GM12873 (cell line): Measurements from ENCODE around the gene AACS.

ENCODE experiments used
- CTCF ChIP-seq: IDR thresholded peaks from 2 replicates; pipeline ENCODE4 v1.5.1; 2012; ENCODE audit warnings: low read depth, mild to moderate bottlenecking, moderate library complexity, low read length, control low read depth; ENCODE audit not compliant: insufficient read depth; ENCODE audit errors: missing control alignments

The AACS gene

GRCh38 chr12:125124320-125124966 is 59.2 kb downstream of the AACS start:
- no peak for TF ChIP-seq CTCF

GRCh38 chr12:125125271-125125670 is 60.0 kb downstream of the AACS start:
- TF ChIP-seq CTCF = no peak

GRCh38 chr12:125128439-125129178 is 63.4 kb downstream of the AACS start:
- TF ChIP-seq CTCF = no peak

- TF ChIP-seq CTCF = no peak
Measured at GRCh38 chr12:125129179-125129571, 63.9 kb downstream of the AACS start.

- TF ChIP-seq CTCF = no peak
Measured at GRCh38 chr12:125129591-125130255, 64.5 kb downstream of the AACS start.

- no peak for TF ChIP-seq CTCF
Measured at GRCh38 chr12:125131958-125132357, 66.7 kb downstream of the AACS start.

GRCh38 chr12:125132698-125133400 is 67.6 kb downstream of the AACS start:
- TF ChIP-seq CTCF = no peak
